ENCODE data around the gene MOCOS.

The MOCOS gene

DNA sequence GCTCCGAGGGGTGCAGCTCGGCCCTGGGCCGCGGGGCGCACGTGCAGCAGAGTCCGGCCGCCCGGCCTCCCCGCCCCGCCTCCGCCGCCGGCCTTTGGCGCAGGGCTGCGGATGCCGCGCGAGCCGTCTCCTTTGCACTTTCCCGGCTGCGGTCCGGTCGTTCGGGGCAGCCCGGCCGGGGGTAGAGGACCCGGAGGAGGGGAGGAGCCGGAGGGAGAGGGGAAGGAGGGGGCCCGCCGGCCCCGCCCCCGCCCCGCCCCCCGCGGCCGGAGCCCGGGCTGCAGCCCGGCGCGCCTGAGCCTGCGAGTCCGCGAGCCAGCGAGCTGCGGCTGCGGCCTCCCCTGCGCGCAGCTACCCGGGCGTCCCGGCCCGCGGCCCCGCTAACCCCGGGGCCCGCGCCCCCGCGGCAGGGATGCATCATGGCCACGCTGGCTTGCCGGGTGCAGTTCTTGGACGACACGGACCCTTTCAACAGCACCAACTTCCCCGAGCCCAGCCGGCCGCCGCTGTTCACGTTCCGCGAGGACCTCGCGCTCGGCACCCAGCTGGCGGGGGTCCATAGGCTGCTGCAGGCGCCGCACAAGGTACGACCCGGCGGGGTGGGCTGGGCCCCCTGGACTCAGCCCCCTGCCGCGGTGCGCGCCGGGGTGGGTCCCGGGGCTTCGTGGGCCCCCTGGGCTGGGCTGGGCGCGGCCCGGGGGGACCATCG, 110.3 kb downstream of the MOCOS start, which contains the start of gene FHOD3 (continued):
- TF ChIP-seq ZNF157 (tag by site-specific recombination; IDR thresholded peaks at IDR 0.05) (no peak), ZNF133 (tag by site-specific recombination; IDR thresholded peaks at IDR 0.05) (no peak), ATF2 (tag by site-specific recombination; IDR thresholded peaks at IDR 0.05; ENCODE audit: low read depth) (no peak), ZNF776 (tag by site-specific recombination; IDR thresholded peaks at IDR 0.05; ENCODE audit: borderline replicate concordance) (no peak), SCRT1 (tag by site-specific recombination; IDR thresholded peaks at IDR 0.05; ENCODE audit: borderline replicate concordance) (no peak), ZSCAN16 (tag by site-specific recombination; IDR thresholded peaks at IDR 0.05) (no peak), ZNF560 (tag by site-specific recombination; IDR thresholded peaks at IDR 0.05; ENCODE audit: borderline replicate concordance) (no peak), ZNF335 (tag by site-specific recombination; conservative IDR thresholded peaks at IDR 0.05) (peak; percentile 46; the same call in 1 of the 2 replicates), ZNF24 (tag by site-specific recombination; IDR thresholded peaks at IDR 0.05) (no peak), SCRT2 (tag by site-specific recombination; IDR thresholded peaks at IDR 0.05) (no peak)
- TF ChIP-seq, protein P1, sequence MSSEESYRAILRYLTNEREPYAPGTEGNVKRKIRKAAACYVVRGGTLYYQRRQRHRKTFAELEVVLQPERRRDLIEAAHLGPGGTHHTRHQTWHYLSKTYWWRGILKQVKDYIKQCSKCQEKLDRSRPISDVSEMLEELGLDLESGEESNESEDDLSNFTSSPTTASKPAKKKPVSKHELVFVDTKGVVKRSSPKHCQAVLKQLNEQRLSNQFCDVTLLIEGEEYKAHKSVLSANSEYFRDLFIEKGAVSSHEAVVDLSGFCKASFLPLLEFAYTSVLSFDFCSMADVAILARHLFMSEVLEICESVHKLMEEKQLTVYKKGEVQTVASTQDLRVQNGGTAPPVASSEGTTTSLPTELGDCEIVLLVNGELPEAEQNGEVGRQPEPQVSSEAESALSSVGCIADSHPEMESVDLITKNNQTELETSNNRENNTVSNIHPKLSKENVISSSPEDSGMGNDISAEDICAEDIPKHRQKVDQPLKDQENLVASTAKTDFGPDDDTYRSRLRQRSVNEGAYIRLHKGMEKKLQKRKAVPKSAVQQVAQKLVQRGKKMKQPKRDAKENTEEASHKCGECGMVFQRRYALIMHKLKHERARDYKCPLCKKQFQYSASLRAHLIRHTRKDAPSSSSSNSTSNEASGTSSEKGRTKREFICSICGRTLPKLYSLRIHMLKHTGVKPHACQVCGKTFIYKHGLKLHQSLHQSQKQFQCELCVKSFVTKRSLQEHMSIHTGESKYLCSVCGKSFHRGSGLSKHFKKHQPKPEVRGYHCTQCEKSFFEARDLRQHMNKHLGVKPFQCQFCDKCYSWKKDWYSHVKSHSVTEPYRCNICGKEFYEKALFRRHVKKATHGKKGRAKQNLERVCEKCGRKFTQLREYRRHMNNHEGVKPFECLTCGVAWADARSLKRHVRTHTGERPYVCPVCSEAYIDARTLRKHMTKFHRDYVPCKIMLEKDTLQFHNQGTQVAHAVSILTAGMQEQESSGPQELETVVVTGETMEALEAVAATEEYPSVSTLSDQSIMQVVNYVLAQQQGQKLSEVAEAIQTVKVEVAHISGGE (tag by site-specific recombination; conservative IDR thresholded peaks at IDR 0.05; ENCODE audit: low read depth): peak; percentile 44; the same call in 1 of the 2 replicates
- TF ChIP-seq, protein P2, sequence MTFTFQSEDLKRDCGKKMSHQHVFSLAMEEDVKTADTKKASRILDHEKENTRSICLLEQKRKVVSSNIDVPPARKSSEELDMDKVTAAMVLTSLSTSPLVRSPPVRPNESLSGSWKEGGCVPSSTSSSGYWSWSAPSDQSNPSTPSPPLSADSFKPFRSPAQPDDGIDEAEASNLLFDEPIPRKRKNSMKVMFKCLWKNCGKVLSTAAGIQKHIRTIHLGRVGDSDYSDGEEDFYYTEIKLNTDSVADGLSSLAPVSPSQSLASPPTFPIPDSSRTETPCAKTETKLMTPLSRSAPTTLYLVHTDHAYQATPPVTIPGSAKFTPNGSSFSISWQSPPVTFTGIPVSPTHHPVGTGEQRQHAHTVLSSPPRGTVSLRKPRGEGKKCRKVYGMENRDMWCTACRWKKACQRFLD (tag by site-specific recombination; IDR thresholded peaks at IDR 0.05): no peak
- TF ChIP-seq, protein P3, sequence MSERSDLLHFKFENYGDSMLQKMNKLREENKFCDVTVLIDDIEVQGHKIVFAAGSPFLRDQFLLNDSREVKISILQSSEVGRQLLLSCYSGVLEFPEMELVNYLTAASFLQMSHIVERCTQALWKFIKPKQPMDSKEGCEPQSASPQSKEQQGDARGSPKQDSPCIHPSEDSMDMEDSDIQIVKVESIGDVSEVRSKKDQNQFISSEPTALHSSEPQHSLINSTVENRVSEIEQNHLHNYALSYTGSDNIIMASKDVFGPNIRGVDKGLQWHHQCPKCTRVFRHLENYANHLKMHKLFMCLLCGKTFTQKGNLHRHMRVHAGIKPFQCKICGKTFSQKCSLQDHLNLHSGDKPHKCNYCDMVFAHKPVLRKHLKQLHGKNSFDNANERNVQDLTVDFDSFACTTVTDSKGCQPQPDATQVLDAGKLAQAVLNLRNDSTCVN (tag by site-specific recombination; optimal IDR thresholded peaks at IDR 0.05): peak; percentile 67
- TF ChIP-seq, protein P4, sequence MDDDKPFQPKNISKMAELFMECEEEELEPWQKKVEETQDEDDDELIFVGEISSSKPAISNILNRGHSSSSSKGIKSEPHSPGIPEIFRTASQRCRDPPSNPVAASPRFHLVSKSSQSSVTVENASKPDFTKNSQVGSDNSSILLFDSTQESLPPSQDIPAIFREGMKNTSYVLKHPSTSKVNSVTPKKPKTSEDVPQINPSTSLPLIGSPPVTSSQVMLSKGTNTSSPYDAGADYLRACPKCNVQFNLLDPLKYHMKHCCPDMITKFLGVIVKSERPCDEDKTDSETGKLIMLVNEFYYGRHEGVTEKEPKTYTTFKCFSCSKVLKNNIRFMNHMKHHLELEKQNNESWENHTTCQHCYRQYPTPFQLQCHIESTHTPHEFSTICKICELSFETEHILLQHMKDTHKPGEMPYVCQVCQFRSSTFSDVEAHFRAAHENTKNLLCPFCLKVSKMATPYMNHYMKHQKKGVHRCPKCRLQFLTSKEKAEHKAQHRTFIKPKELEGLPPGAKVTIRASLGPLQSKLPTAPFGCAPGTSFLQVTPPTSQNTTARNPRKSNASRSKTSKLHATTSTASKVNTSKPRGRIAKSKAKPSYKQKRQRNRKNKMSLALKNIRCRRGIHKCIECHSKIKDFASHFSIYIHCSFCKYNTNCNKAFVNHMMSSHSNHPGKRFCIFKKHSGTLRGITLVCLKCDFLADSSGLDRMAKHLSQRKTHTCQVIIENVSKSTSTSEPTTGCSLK (tag by site-specific recombination; IDR thresholded peaks at IDR 0.05): no peak

DNA sequence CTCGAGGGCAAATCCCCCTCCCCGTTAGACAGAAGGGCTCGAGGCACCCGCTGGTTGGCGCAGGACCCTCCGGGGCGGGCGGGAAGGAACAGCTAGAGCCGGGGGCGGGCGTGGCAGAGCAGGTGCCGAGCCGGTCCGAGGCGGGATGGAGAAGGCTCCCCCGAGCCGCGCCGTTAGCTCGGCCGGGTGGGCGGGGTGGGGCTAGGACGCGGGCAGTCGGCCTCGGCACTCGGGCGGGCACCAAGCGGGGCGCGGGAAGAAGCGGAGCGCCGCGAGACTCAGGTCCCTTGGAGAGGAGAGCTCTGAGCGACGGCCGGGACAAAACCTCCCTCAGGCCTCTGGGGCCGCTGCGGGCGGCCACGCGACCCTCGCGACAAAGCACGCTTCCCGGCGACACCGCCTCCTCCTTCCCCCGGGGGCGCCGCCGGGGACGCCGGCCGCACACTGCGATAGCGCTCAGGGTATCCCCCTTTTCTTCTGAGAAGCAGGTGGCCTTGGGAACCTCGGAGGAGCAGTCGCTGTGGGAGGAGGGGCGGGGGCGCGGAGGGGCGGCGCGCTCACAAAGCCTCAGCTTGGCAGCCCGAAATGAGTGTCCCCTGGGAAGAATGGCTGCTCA, 110.9 kb downstream of the MOCOS start:
- ChIA-PET CTCF (interaction anchor here (0.7 to 1.2 kb wide), 3 partner anchors 114 to 425 kb away, joined by 3 to 7 read pairs (median 3); no protein-coding TSS in a partner anchor), POLR2A (interaction anchor here (0.6 to 2.5 kb wide), 7 partner anchors 9 to 416 kb away, joined by 3 to 11 read pairs (median 5); partner anchors contain the start of gene SLC39A6)
- Histone ChIP-seq H3K4me3 (ENCODE audit: low read depth, low read length) (peak overlapping the region; percentile 62), H3K36me3 (ENCODE audit: control insufficient read depth in 2 of 2, insufficient read depth in 1 of 2, low read length in 2 of 2) (no peaks in the 10 kb centered on the region), H3K27ac (ENCODE audit: extremely low read depth, low read depth, low read length) (peak overlapping the region; percentile 65; the same call in 1 of the 2 replicates), H3K4me1 (ENCODE audit: control insufficient read depth, insufficient read depth, low read length) (no peaks in the 10 kb centered on the region), H3K9me3 (ENCODE audit: control insufficient read depth, insufficient read depth, low read depth, low read length) (no peaks in the 10 kb centered on the region)
- TF ChIP-seq, protein P4 (tag by site-specific recombination; IDR thresholded peaks at IDR 0.05): no peak
- TF ChIP-seq ZFHX2 (tag by site-specific recombination; conservative IDR thresholded peaks at IDR 0.05) (peak; percentile 55), KLF9 (tag by site-specific recombination; IDR thresholded peaks at IDR 0.05; ENCODE audit: low read depth) (peak; percentile 70), ZNF423 (tag by site-specific recombination; IDR thresholded peaks at IDR 0.05) (0 out of 2 replicates have a peak, but pooled peaks have one; percentile 1), PATZ1 (tag by site-specific recombination; IDR thresholded peaks at IDR 0.05) (peak; percentile 36)
